NCI-H1436 treated with DMSO at 0.1 percent for 48 hours (cell line): ENCODE measurements around the gene CLEC4C.
"Not testable (repeated sequence)": the region's sequence is repeated elsewhere in the genome, so short reads cannot be mapped to it uniquely, and the experiment has no call there.

Source experiments
- DNase-seq: peaks from one replicate; lab custom pipeline; 2025; lab: John Stamatoyannopoulos, UW

Gene CLEC4C

DNA sequence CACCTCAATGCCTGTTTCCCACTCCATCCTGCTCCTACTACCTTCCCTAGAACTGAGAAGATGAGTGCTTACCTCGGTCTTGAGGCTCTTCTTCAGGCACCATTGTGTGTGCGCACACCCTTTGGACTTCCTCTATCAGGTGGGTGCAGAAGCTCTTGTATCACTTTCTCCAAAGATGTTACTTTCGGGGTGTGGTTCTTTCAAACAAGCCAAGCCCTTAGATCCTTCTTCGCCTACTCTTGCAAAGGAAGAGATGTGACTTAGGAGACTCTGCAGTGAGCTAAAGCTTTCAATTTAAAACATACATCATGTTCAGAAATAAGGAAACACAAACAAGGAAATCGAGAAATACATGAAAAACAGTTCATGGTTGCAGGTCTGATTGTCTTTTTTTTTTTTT lies at the start of gene CLEC4C:
TSS of gene CLEC4C (minus strand) at position 130 of the 400 bp plus-strand sequence. CDS start at position 103, 27 bp downstream.
- DNase-seq = no peak

DNA sequence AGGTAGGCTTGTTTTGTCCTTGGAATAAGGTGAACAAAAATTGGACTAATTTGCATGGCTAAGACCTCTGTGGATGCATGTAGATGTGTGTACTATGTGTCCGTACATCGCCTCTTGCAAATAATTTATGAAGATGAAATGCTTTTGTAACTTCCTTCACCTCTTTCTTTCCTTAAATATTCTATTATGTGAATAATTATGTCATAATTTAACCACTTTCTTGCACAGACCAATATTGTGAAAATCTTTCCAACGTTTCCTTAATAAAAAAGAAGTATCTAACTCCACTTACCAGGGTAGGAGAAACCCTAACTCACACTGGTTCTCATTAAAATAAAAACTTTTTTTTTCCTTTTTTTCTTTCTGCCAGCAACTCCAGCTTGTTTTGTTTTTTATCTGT lies 46.0 kb upstream of the CLEC4C start:
- no peak for DNase-seq

GRCh38 chr12:7788884-7789528 lies 41.8 kb upstream of the CLEC4C start, which contains the start of gene NANOG:
Gene NANOG, plus strand, starts transcription at chr12:7789402. Its CDS starts 213 bp downstream, at chr12:7789615.
- not testable (repeated sequence) for DNase-seq

- no peak for DNase-seq
Observed at GRCh38 chr12:7788294-7788660, 41.1 kb upstream of the CLEC4C start.

DNA sequence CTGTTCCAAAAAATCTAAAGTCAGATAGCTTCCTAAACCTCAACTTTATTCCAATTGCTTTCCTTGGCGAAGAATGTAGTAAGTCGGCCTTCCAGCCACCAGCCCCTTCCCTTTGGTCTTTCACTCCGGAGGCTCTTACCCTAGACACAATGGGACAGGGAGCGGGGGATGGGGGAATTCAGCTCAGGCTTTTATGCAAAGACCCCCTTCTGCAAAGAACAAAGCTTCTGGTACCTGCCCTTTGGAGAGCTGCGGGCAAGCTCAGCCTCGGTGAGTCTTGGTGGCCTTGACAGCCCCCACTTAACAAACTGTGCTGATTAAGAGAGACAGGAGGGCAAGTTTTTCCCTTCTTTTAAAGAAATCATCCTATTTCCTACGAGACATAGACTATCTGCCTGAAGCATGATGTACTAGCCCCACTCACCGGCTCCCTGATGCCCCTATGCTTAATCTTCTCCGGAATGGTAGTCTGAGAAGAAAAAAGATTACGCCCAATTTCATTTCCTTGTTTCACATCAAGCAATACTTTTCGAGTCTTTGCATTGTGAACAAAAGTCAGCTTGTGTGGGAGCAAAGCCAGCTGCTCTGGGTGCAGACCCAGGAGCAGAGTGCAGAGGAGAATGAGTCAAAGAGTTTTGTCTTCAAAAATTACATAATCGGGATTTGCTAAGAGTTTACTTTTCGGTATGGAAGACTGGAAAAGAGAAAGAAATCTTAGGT lies 40.6 kb upstream of the CLEC4C start:
- no peak for DNase-seq

DNA sequence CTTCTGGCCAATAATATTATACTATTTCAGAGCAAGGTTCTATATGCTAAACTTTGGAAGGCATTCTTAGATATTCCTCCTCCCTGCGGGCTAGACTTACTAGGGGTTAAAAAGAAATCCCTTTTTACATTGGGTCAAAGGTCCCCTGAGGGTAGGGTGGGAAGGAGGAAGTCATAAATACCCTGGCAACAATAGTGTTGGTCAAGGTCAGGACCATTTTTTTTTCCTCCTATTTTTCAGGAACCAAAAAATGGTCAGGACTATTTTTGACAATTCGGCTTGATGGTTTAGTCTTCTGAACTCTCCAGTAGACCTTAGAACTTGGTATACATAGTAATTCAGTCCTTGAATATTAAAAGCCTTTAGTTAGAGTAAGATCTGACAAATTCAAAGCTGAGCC lies 37.5 kb upstream of the CLEC4C start:
- DNase-seq = no peak

GRCh38 chr12:7783433-7783832 lies 36.3 kb upstream of the CLEC4C start:
- DNase-seq = not testable (repeated sequence)

DNA sequence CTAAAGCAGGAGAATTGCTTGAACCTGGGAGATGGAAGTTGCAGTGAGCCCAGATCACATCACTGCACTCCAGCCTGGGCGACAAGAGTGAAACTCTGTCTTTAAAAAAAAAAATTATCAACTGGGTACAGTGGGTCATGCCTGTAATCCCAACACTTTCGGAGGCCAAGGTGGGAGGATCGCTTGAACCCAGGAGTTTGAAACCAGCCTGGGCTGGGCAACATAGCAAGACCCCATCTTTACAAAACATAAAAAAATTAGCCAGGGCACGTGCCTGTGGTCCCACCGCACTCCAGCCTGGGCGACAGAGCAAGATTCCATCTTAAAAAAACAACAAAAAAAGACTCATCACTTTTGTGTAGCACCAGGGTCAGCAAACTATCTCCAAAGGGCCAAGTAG lies 34.9 kb upstream of the CLEC4C start:
- no peak for DNase-seq

DNA sequence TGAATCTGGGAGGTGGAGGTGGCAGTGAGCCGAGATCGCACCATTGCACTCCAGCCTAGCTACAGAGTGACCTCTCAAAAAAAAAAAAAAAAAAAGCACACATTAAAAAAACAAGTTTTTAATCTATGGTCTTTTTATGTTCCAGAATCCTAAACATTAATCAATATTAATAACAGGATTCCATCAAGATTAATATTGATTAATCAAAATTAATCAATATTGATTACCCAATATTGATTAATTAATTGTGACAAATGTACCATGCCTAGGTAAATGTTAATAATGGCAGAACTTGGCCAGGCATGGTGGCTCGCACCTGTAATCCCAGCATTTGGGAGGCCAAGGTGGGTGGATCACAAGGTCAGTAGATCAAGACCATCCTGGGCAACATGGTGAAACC lies 34.1 kb upstream of the CLEC4C start:
- no peak for DNase-seq

DNA sequence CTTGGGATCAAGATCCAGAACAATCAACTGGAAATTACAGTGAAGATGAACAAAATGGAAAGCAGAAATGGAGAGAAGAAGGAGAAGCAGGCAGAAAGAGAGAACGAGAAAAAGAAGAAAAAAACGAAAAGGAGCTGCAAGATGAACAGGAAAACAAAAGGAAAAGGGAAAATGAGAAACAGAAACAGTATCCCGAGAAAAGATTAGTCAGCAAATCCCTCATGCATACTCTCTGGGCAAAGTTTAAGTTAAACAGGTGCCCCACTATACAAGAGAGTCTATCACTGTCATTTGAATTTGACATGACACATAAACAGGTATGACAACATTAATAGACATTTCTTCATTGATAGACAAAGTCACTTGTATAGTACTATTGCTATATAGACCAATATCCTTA lies 22.8 kb upstream of the CLEC4C start:
- DNase-seq = no peak

GRCh38 chr12:7758766-7759140 lies 11.6 kb upstream of the CLEC4C start:
- DNase-seq = no peak

DNA sequence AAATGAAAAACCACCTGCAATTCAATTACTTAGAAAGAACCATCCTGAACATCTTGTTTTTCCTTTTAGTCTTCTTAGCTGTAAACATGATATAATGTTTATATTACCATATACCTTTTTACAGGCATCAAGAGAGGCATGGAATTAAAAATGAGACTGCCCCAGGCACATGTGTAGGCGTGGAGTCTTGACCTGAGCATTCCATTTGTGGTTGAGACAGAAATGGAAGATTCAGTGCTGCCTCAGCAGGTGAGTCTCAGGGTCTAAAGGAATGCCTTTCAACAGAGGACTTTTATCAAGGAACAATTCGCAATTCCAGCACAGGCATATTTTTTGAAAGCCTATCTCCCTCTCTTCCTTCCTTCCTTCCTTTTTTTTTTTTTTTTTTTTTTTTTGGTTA lies 9.8 kb upstream of the CLEC4C start:
- DNase-seq = no peak

DNA sequence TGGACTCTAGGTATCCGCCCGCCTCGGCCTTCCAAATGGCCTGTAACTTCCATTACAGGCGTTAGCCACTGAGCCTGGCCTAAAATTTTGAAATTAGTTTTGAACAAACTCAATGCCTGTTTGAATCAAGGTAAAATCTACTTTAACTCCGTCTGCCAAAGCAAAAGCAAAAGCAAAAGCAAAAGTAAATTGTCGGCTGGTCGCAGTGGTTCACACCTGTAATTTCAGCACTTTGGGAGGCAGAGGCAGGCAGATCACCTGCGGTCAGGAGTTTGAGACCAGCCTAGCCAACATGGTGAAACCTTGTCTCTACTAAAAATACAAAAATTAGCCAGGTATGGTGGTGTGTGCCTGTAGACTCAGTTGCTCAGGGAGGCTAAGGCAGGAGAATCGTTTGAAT lies 8.5 kb upstream of the CLEC4C start:
- DNase-seq = not testable (repeated sequence)

GRCh38 chr12:7751941-7752922 lies 5.1 kb upstream of the CLEC4C start:
- DNase-seq = not testable (repeated sequence)

GRCh38 chr12:7751394-7751793 lies 4.2 kb upstream of the CLEC4C start:
- no peak for DNase-seq

DNA sequence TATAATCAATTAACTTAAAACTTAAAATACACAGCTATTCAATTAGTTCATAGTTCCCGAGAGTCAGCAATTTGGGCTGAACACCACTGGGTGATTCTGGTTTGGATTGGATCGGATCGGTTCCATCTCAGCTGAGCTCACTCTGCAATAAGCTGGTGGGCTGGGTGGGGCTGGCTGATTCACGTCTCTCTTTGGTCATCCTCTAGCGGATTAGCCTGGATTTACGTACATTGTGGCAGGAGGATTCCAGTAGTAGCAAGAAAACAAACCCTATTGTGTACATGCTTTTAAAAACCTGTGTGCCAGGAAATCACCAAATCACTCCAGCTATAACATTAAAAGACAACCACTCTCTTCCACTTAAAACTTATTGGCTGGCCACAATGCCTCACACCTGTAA lies 3.2 kb upstream of the CLEC4C start:
- DNase-seq = no peak

GRCh38 chr12:7749442-7749841 lies 2.3 kb upstream of the CLEC4C start:
- DNase-seq = no peak

GRCh38 chr12:7748852-7749251 lies 1.7 kb upstream of the CLEC4C start:
- DNase-seq = no peak

DNA sequence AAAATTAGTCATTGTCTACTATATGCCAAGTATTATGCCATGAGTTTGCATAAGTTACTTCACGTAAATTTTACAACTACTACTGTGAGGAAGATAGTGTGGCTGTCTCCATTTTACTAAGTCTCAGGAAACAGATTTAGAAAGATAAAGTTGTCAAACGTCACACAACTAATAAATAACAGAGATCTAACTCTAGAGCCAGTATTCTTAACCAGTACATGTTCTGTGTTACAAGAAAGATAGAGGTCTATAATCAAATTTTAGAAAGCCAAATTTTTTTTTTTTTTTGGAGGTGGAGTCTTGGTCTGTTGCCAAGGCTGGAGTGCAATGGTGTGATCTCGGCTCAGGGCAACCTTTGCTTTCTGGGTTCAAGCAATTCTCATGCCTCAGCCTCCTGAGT lies 14.2 kb downstream of the CLEC4C start:
- no peak for DNase-seq

DNA sequence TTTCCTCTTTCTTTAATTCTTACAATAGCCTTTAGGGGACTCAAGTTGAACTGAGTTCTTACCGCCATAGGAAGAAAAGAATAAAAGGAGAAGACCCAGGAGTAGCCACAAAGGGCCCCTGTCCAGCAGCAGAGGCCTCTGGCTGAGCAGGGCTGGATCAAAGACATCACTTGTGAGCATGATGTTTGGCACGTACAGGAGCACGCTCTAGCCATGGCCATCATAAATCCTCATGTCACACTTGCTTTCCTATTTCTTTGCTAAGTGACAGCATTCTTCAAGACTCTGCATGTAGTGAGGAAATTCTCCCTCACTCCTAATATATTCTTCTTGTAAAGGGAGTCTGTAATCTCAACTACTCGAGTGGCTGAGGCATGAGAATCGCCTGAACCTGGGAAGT lies 15.7 kb downstream of the CLEC4C start:
- DNase-seq = no peak

GRCh38 chr12:7730984-7731383 lies 16.2 kb downstream of the CLEC4C start:
- DNase-seq = not testable (repeated sequence)

DNA sequence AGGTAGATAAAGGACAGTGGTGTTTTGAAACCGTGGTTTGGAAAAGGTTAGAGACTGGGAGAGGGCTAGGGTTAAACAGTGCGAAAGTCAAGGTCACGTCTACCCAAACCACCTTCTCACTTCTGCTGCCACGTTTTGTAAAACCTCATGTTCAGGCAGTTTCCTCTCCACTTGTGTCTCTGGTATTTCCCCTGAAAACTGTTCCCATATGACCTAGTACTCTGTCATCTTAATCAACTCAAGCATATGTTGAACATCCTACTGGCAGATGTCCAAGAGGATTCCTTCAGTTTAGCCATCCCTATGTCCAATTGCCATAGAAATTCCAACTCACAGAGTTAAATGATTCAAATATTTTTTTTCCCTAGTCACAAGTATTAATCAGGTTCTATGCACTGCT lies 17.4 kb downstream of the CLEC4C start:
- DNase-seq = no peak

GRCh38 chr12:7723926-7724325 lies 23.2 kb downstream of the CLEC4C start:
- no peak for DNase-seq
